Muscle layer of duodenum (tissue), 2 donors: Measurements from ENCODE around the gene FEV.

Experiments used
- H3K27ac ChIP-seq: one replicate; pipeline ENCODE4 v1.7.0; 2013; ENCODE audit warnings: mild to moderate bottlenecking, low read length
- H3K27me3 ChIP-seq: one replicate; pipeline ENCODE4 v1.7.0; 2013; ENCODE audit warnings: low read depth, mild to moderate bottlenecking, control low read depth, low read length
- H3K36me3 ChIP-seq, 2 donors: one replicate each; pipeline ENCODE4 v1.7.0; 2013; ENCODE audit warnings: low read length in 2 of 2, control low read depth in 1 of 2, mild to moderate bottlenecking in 1 of 2; ENCODE audit not compliant: insufficient read depth in 2 of 2, control insufficient read depth in 1 of 2
- H3K4me1 ChIP-seq, 2 donors: one replicate each; pipeline ENCODE4 v1.7.0; 2013; ENCODE audit warnings: low read length in 2 of 2, mild to moderate bottlenecking in 2 of 2, control low read depth in 1 of 2, moderate library complexity in 1 of 2; ENCODE audit not compliant: insufficient read depth in 2 of 2, control insufficient read depth in 1 of 2
- H3K4me3 ChIP-seq, 2 donors: one replicate each; pipeline ENCODE4 v1.7.0; 2013; ENCODE audit warnings: low read length in 2 of 2, low read depth in 1 of 2, mild to moderate bottlenecking in 1 of 2
- H3K9me3 ChIP-seq, 2 donors: one replicate each; pipeline ENCODE4 v1.7.0; 2013; ENCODE audit warnings: low read length in 2 of 2, control low read depth in 1 of 2, mild to moderate bottlenecking in 1 of 2; ENCODE audit not compliant: control insufficient read depth in 1 of 2
- donor health status: healthy.

The FEV gene

GRCh38 chr2:218981881-218982585, 3.0 kb downstream of the FEV start:
- Histone ChIP-seq H3K9me3 (no peaks in the 10 kb centered on the region), H3K27me3 (peaks cover 57% of the 10 kb centered on the region), H3K36me3 (no peaks in the 10 kb centered on the region), H3K4me1 (peaks cover 0 to 52% of the 10 kb centered on the region in 2 donors), H3K4me3 (peak overlapping the region in 1 of 2 donors; percentile 61), H3K27ac (no peak overlapping the region)

- H3K36me3 ChIP-seq: no peaks in the 10 kb centered on the region
- H3K4me1 ChIP-seq: peaks cover 0 to 52% of the 10 kb centered on the region in 2 donors
- no peak overlapping the region for H3K27ac ChIP-seq
- H3K4me3 ChIP-seq: peak overlapping the region in 1 of 2 donors; percentile 32
- H3K9me3 ChIP-seq: no peaks in the 10 kb centered on the region
- H3K27me3 ChIP-seq: peaks cover 51% of the 10 kb centered on the region
Measured at GRCh38 chr2:218981390-218981880, 3.5 kb downstream of the FEV start.

- Histone ChIP-seq H3K9me3 (no peaks in the 10 kb centered on the region), H3K4me3 (peak overlapping the region in 1 of 2 donors; percentile 32), H3K27ac (no peak overlapping the region), H3K27me3 (peaks cover 46% of the 10 kb centered on the region), H3K4me1 (peaks cover 0 to 51% of the 10 kb centered on the region in 2 donors), H3K36me3 (no peaks in the 10 kb centered on the region)
Measured at GRCh38 chr2:218980735-218981389, 4.1 kb downstream of the FEV start.

GRCh38 chr2:218979846-218980734, 4.9 kb downstream of the FEV start:
- peaks cover 46% of the 10 kb centered on the region for H3K27me3 ChIP-seq
- no peak overlapping the region for H3K27ac ChIP-seq
- no peaks in the 10 kb centered on the region for H3K36me3 ChIP-seq
- no peaks in the 10 kb centered on the region for H3K9me3 ChIP-seq
- peaks cover 0 to 44% of the 10 kb centered on the region in 2 donors for H3K4me1 ChIP-seq
- peak overlapping the region; percentile 26 to 54 for H3K4me3 ChIP-seq

- Histone ChIP-seq H3K9me3 (no peaks in the 10 kb centered on the region), H3K27ac (no peak overlapping the region), H3K36me3 (no peaks in the 10 kb centered on the region), H3K27me3 (peaks cover 13% of the 10 kb centered on the region), H3K4me1 (peaks cover 0 to 7% of the 10 kb centered on the region in 2 donors), H3K4me3 (no peak overlapping the region)
Measured at GRCh38 chr2:218975060-218975777, 9.8 kb downstream of the FEV start.

GRCh38 chr2:218970894-218971293, 14.1 kb downstream of the FEV start:
- H3K27ac ChIP-seq: no peak overlapping the region
- H3K4me1 ChIP-seq: no peaks in the 10 kb centered on the region
- no peaks in the 10 kb centered on the region for H3K9me3 ChIP-seq
- H3K27me3 ChIP-seq: peaks cover 8% of the 10 kb centered on the region
- no peak overlapping the region for H3K4me3 ChIP-seq
- no peaks in the 10 kb centered on the region for H3K36me3 ChIP-seq

GRCh38 chr2:218964041-218964771, 20.8 kb downstream of the FEV start:
- Histone ChIP-seq H3K27me3 (peaks cover 43% of the 10 kb centered on the region), H3K36me3 (no peaks in the 10 kb centered on the region), H3K4me3 (no peak overlapping the region), H3K4me1 (peaks cover 0 to 31% of the 10 kb centered on the region in 2 donors), H3K27ac (no peak overlapping the region), H3K9me3 (peaks cover 0 to 3% of the 10 kb centered on the region in 2 donors)

- no peak overlapping the region for H3K4me3 ChIP-seq
- peaks cover 49% of the 10 kb centered on the region for H3K27me3 ChIP-seq
- H3K4me1 ChIP-seq: peaks cover 0 to 34% of the 10 kb centered on the region in 2 donors
- H3K9me3 ChIP-seq: peaks cover 0 to 3% of the 10 kb centered on the region in 2 donors
- no peaks in the 10 kb centered on the region for H3K36me3 ChIP-seq
- H3K27ac ChIP-seq: no peak overlapping the region
Measured at GRCh38 chr2:218963601-218964000, 21.4 kb downstream of the FEV start.

GRCh38 chr2:218962859-218963492, 22.0 kb downstream of the FEV start:
- Histone ChIP-seq H3K27ac (no peak overlapping the region), H3K9me3 (peaks cover 0 to 3% of the 10 kb centered on the region in 2 donors), H3K27me3 (peaks cover 53% of the 10 kb centered on the region), H3K4me3 (no peak overlapping the region), H3K4me1 (peaks cover 0 to 34% of the 10 kb centered on the region in 2 donors), H3K36me3 (no peaks in the 10 kb centered on the region)
